GM12875 (cell line): ENCODE results near the gene ANKRD34B.

Experiments used
- H3K4me3 ChIP-seq: one replicate; pipeline ENCODE4 v1.5.1; 2011; ENCODE audit warnings: low read depth, low read length, control low read depth
- CTCF ChIP-seq: IDR thresholded peaks from 2 replicates; pipeline ENCODE4 v1.5.1; 2011; ENCODE audit warnings: low read depth, mild to moderate bottlenecking, control low read depth, inconsistent platforms, low read length, moderate library complexity, borderline replicate concordance; ENCODE audit not compliant: insufficient read depth

Gene ANKRD34B

GRCh38 chr5:80569961-80570786 is at the start of gene ANKRD34B:
Gene ANKRD34B (minus strand): TSS chr5:80570280. CDS start chr5:80560019, 10,261 bp downstream.
- no peak for TF ChIP-seq CTCF
- H3K4me3 ChIP-seq, result peak within 1 kb of the TSS; percentile 49

GRCh38 chr5:80619086-80619485 is 49.0 kb upstream of the ANKRD34B start:
- H3K4me3 ChIP-seq, result no peak overlapping the region
- no peak for TF ChIP-seq CTCF

GRCh38 chr5:80618438-80618837 is 48.4 kb upstream of the ANKRD34B start:
- TF ChIP-seq CTCF, result no peak

GRCh38 chr5:80615266-80615914 is 45.3 kb upstream of the ANKRD34B start:
- TF ChIP-seq CTCF, result no peak
- H3K4me3 ChIP-seq, result no peak overlapping the region

More at GRCh38 chr5:80618438-80618837, 48.4 kb upstream of the ANKRD34B start:
- H3K4me3 ChIP-seq, result no peak overlapping the region

GRCh38 chr5:80609692-80610091 is 39.6 kb upstream of the ANKRD34B start:
- H3K4me3 ChIP-seq, result no peak overlapping the region
- no peak for TF ChIP-seq CTCF

- TF ChIP-seq CTCF, result no peak
- no peak overlapping the region for H3K4me3 ChIP-seq
Observed at GRCh38 chr5:80608731-80609130, 38.7 kb upstream of the ANKRD34B start.
